Fibroblast of lung (primary cell): ENCODE results near the gene LHX4. TPM values are rescaled to one million over a fixed set of nuclear protein-coding genes. Genes with fewer than 3 reads are reported as not detected.

Experiments used
- DNase-seq, 2 donors: peaks; one replicate each; pipeline versions ENCODE4 v3.0.0 to v3.0.0-alpha.2; 2010; ENCODE audit warnings: low read depth in 2 of 2
- H2AFZ ChIP-seq: 2 replicates; pipeline ENCODE4 v1.5.1; 2012; ENCODE audit warnings: low read length, control low read depth, inconsistent platforms
- H3K27ac ChIP-seq: 2 replicates; pipeline ENCODE4 v1.5.1; 2011; ENCODE audit warnings: low read length, control low read depth; ENCODE audit not compliant: insufficient read depth
- H3K27me3 ChIP-seq: 2 replicates; pipeline ENCODE4 v1.5.1; 2011; ENCODE audit warnings: mild to moderate bottlenecking, low read length; ENCODE audit not compliant: control insufficient read depth, insufficient read depth
- H3K36me3 ChIP-seq: 2 replicates; pipeline ENCODE4 v1.5.1; 2011; ENCODE audit warnings: low read length; ENCODE audit not compliant: control insufficient read depth, insufficient read depth
- H3K4me1 ChIP-seq: 2 replicates; pipeline ENCODE4 v1.5.1; 2011; ENCODE audit warnings: low read length; ENCODE audit not compliant: control insufficient read depth, insufficient read depth; ENCODE audit errors: extremely low read depth
- H3K4me2 ChIP-seq: 2 replicates; pipeline ENCODE4 v1.5.1; 2011; ENCODE audit warnings: low read length, control low read depth; ENCODE audit not compliant: insufficient read depth; ENCODE audit errors: extremely low read depth
- H3K4me3 ChIP-seq, 4 experiments: fragments of 200-600 bp in 1 of 4; sonication (generic) in 1 of 4; replicated peaks in 1 of 4; 2 replicates each; pipeline ENCODE4 v1.5.1; 2011 to 2016; ENCODE audit warnings: low read length in 4 of 4, low read depth in 3 of 4, mild to moderate bottlenecking in 3 of 4, control low read depth in 2 of 4, inconsistent platforms in 1 of 4, mixed read lengths in 1 of 4; ENCODE audit not compliant: insufficient read depth in 1 of 4; ENCODE audit errors: control extremely low read depth in 1 of 4
- H3K79me2 ChIP-seq: 2 replicates; pipeline ENCODE4 v1.5.1; 2012; ENCODE audit warnings: mild to moderate bottlenecking, low read length, inconsistent platforms; ENCODE audit not compliant: control insufficient read depth, insufficient read depth
- H3K9ac ChIP-seq: 2 replicates; pipeline ENCODE4 v1.5.1; 2011; ENCODE audit warnings: mild to moderate bottlenecking, low read length, control low read depth; ENCODE audit not compliant: insufficient read depth
- H3K9me3 ChIP-seq: 2 replicates; pipeline ENCODE4 v1.5.1; 2012; ENCODE audit warnings: low read depth, low read length; ENCODE audit not compliant: control insufficient read depth, insufficient read depth
- H4K20me1 ChIP-seq: 2 replicates; pipeline ENCODE4 v1.5.1; 2011; ENCODE audit warnings: low read length; ENCODE audit not compliant: control insufficient read depth, insufficient read depth; ENCODE audit errors: extremely low read depth
- EZH2 ChIP-seq: IDR thresholded peaks from 2 replicates; pipeline ENCODE4 v1.5.1; 2012; ENCODE audit warnings: low read length, control low read depth, mild to moderate bottlenecking; ENCODE audit errors: missing control alignments
- polyA plus RNA-seq, 2 donors: library from polyadenylated mRNA; depleted of rRNA in 1 of 2; stranded (reverse) in 1 of 2; unstranded in 1 of 2; fragments of >200 nt; gene quantifications; 2 replicates each; pipeline ENCODE4 v1.2.1, GENCODE V29; 2011 to 2012; ENCODE audit warnings: missing spikeins in 1 of 2
- total RNA-seq: library from RNA; depleted of rRNA; stranded (reverse); fragments of >200 nt; gene quantifications from 2 replicates; pipeline ENCODE4 v1.2.1, GENCODE V29; 2014
- TF ChIP-seq, protein P1 (sequence below), 2 donors: IDR thresholded peaks in 1 of 2; conservative IDR thresholded peaks in 1 of 2; 1 replicate in 1 of 2; 2 replicates in 1 of 2; pipeline ENCODE4 v1.5.1; 2011 to 2012; ENCODE audit warnings: low read length in 2 of 2, control low read depth in 1 of 2, inconsistent platforms in 1 of 2, low read depth in 1 of 2, mild to moderate bottlenecking in 1 of 2

LHX4 gene
- total and polyA plus RNA-seq, 2 donors (not counting 1 experiment from before 2014, with no cell fraction given), result 0.03 to 0.33 TPM

DNA sequence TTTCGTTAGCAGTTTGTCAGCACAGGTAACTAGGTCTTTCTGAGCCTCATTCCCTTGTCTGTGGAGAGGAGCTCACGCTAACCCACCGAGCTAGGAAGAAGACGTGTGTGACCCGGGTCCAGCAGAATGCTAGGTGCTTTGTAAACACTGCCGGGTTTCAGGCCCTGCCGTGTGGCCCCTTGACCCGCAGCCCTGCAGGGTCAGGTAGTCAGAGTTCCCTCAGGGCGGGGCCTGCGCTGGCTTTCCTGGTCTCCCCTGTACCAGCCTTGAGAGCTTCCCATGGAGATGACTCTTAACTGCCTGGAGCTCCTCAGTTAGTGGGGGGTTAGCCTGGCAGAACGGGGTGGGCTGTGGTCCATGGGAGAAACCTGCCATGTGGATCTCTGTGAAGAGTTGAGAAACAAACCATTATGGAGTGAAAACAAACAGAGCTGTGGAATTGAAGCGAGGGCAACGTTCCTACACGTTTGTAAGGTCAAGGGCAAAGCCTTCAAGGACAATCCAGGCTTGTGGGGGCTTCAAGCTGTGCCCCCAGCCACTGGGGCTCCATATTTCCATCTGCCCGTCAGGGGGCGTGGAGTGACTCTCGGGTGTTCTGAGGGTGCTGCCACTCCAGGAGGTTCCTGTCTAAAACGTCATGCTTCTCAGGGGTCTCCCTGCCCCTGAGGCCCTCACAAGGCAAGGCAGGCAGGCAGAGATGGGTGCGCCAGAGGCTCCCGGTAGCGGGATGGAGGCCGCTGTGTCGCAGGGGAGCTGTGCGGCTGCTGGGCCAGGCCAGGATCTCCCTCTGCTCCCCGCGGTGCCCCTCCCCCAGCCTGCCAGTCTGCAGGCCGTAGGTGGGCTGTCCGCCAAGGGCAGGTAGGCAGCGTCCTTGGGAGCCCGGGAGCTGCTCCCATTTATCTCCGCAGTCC lies 23.8 kb downstream of the LHX4 start:
- H3K36me3 ChIP-seq, result no peaks in the 10 kb centered on the region
- H3K79me2 ChIP-seq, result no peaks in the 10 kb centered on the region
- H3K27me3 ChIP-seq, result peaks cover 3% of the 10 kb centered on the region
- TF ChIP-seq, protein P1, sequence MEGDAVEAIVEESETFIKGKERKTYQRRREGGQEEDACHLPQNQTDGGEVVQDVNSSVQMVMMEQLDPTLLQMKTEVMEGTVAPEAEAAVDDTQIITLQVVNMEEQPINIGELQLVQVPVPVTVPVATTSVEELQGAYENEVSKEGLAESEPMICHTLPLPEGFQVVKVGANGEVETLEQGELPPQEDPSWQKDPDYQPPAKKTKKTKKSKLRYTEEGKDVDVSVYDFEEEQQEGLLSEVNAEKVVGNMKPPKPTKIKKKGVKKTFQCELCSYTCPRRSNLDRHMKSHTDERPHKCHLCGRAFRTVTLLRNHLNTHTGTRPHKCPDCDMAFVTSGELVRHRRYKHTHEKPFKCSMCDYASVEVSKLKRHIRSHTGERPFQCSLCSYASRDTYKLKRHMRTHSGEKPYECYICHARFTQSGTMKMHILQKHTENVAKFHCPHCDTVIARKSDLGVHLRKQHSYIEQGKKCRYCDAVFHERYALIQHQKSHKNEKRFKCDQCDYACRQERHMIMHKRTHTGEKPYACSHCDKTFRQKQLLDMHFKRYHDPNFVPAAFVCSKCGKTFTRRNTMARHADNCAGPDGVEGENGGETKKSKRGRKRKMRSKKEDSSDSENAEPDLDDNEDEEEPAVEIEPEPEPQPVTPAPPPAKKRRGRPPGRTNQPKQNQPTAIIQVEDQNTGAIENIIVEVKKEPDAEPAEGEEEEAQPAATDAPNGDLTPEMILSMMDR (conservative IDR thresholded peaks at IDR 0.05 in 1 of 2, IDR thresholded peaks at IDR 0.05 in 1 of 2; ENCODE audit: low read depth in 1 of 2, low read length in 2 of 2), result no peak
- no peak for TF ChIP-seq EZH2
- no peak overlapping the region for H3K9ac ChIP-seq
- no peak overlapping the region for H3K4me2 ChIP-seq
- H3K27ac ChIP-seq, result no peak overlapping the region
- H3K9me3 ChIP-seq, result no peaks in the 10 kb centered on the region
- H2AFZ ChIP-seq, result no peak overlapping the region
- DNase-seq, result no peak
- H4K20me1 ChIP-seq, result no peaks in the 10 kb centered on the region
- H3K4me1 ChIP-seq, result no peaks in the 10 kb centered on the region
- no peak overlapping the region for H3K4me3 ChIP-seq

DNA sequence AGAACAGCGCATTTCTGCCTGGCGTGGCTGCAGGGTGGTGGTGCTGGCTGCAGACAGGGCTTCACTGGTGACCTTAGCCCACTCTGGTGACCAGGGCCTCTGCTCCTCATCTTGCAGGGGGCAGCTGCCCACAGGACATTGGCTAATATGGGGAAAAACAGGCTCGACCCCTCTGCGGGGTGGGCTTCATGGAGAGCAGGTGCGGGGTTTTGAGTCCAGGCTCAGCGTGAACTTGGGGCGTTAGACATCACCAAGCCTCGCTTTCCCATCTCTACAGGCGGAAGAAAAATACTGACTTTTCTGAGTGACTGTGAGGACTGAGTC lies 24.4 kb downstream of the LHX4 start:
- Histone ChIP-seq H3K4me2 (no peak overlapping the region), H2AFZ (no peak overlapping the region), H3K27me3 (peaks cover 3% of the 10 kb centered on the region), H3K27ac (no peak overlapping the region), H3K79me2 (no peaks in the 10 kb centered on the region), H3K36me3 (no peaks in the 10 kb centered on the region), H3K9me3 (no peaks in the 10 kb centered on the region), H3K9ac (no peak overlapping the region), H3K4me1 (no peaks in the 10 kb centered on the region), H3K4me3 (no peak overlapping the region), H4K20me1 (no peaks in the 10 kb centered on the region)
- TF ChIP-seq, protein P1 (conservative IDR thresholded peaks at IDR 0.05 in 1 of 2, IDR thresholded peaks at IDR 0.05 in 1 of 2; ENCODE audit: low read depth in 1 of 2, low read length in 2 of 2), result no peak
- no peak for TF ChIP-seq EZH2
- no peak for DNase-seq

DNA sequence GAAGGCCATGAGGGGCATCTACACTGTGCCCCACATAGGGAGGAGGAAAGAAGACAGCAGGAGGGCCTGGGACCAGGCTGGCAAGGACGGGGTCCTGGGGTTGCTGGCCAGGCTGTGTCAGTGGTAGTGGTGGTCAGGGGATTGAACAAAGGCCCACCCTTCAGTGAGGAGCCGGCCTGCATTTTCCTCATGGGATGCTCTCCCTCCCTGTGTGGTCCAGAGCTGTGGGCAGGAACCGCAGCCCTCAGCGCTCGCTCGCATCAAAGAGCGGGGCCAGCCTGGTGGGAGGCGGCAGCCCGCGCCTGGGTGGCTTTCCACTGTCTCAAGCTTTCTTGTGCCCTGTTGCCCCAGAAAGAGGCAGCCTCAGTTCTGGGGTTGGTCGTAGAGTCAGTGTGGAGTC lies 24.8 kb downstream of the LHX4 start:
- no peaks in the 10 kb centered on the region for H3K36me3 ChIP-seq
- no peak overlapping the region for H3K9ac ChIP-seq
- no peak overlapping the region for H2AFZ ChIP-seq
- H3K27me3 ChIP-seq, result no peaks in the 10 kb centered on the region
- H3K4me2 ChIP-seq, result no peak overlapping the region
- no peak overlapping the region for H3K4me3 ChIP-seq
- no peaks in the 10 kb centered on the region for H3K9me3 ChIP-seq
- TF ChIP-seq, protein P1 (conservative IDR thresholded peaks at IDR 0.05 in 1 of 2, IDR thresholded peaks at IDR 0.05 in 1 of 2; ENCODE audit: low read depth in 1 of 2, low read length in 2 of 2), result no peak
- no peak for TF ChIP-seq EZH2
- H4K20me1 ChIP-seq, result no peaks in the 10 kb centered on the region
- no peaks in the 10 kb centered on the region for H3K79me2 ChIP-seq
- no peak for DNase-seq
- H3K27ac ChIP-seq, result no peak overlapping the region
- no peaks in the 10 kb centered on the region for H3K4me1 ChIP-seq
